ENCODE measurements around the gene ACSM2B.
"Not testable (repeated sequence)": the region's sequence is repeated elsewhere in the genome, so short reads cannot be mapped to it uniquely, and the experiment has no call there.

The ACSM2B gene

GRCh38 chr16:20531795-20532194, 44.4 kb downstream of the ACSM2B start:
- DNase-seq: not testable (repeated sequence)

DNA sequence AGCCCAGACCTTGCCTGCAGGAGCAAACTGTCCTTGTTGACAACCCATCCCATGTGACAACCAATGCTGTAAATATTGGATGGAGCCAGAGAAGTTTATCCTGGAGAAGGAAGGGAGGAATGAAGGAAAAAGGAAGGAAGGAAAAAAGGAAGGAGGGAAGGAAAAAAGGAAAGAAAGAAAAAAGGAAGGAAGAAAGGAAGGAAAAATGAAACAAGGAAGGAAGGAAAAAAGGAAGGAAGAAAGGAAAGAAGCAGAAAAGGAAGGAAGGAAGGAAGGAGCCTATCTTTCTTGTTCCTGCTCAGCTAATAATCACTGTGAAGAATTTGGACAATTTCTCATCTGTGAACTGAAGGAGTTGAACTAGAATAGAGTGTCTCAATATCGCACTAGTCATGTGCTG, 56.1 kb downstream of the ACSM2B start:
- no peak for DNase-seq

DNA sequence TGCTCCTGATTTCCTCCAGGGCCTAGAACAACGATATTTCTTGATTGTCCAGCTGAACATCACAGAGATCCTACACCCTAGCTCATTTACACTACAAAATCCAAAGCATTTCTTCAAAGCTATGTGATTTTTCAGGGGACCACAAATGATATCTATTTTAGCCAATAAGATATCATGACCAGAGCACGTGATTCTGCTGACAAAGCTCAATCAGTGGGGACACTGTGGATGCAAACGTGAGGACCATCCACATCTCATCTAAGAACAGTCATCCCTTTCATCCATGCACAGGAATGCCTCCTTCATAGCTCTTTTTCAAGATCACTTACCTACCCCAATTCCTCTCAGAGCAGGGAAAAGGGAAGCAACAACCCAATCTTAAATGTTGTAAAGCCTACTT, 56.9 kb downstream of the ACSM2B start:
- DNase-seq: no peak

GRCh38 chr16:20517149-20517548, 59.0 kb downstream of the ACSM2B start:
- DNase-seq: no peak

DNA sequence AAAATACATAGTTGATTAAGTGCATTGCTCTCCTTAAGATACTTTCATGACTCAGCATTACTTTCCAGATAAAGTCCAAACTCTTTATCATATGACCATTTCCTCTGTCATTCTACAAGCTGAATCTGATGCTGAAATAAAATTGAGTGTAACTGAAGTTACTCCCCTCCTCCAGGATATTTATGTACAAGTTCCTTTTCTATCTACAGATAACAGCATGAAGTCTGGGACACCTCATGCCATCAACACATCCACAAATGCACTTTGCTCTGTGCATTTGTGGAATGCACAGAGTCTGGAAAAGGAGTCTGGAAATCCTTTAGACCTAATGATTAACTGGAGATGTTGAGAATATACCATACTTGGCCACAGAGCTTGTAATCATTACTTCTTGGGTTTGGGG, 60.5 kb downstream of the ACSM2B start:
- DNase-seq: no peak

DNA sequence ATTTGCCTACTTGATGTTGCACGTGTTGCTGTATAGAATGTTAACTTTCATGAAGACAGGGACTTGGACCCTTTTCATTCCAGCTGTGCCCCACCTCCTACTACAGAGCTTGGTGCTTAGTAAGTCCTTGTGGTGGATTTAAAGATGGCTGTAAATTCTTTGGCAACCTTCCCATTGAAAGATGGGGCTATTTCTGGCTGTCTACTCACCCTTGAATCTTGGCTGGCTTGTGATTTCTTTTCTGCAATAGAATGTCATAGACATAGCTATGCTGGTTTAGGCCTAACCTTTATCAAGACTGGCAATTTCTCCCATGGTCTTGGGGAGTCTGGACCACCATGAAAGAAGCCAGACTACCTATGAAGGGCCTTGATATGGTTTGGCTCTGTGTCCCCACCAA, 65.8 kb downstream of the ACSM2B start:
- DNase-seq: no peak

GRCh38 chr16:20507280-20507679, 68.9 kb downstream of the ACSM2B start:
- DNase-seq: no peak

GRCh38 chr16:20504418-20504817, 71.7 kb downstream of the ACSM2B start:
- DNase-seq: no peak

DNA sequence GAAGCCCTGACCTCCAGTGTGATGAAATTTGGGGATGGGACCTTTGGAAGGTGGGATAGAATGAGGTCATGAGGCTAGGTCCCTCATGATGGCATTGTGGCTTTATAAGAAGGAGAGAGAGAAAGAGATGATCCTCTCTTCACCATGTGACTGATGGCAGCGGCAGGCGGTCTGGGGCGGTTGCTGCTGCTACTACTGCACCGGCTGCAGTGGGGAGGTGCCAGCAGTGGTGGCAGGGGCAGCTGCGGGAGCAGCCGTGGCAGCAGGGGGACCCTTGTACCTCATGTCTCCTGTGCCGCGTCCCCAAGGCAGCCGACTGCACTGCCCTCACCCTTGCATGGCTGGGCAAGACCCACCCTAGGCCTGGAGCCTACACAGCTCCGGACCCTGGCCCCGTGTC, 84.7 kb downstream of the ACSM2B start:
- DNase-seq: not testable (repeated sequence)

DNA sequence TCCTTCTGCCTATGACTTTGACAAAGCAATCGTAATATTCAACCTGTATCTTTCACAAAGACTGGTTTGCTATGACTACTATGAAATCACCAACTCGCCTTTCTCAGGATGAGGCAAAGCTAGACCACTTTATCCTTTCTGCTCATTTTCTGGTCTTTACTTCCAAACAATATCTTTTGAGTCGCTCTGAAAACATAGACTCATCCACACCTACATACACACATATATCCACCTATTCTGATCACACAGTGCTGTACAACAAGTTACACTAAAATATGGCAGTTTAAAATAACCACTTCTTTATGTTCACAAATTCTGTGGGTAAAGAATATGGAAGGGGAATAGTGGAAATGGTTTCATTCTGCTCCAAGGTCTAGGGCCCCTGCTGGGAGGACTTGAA, 85.2 kb downstream of the ACSM2B start:
- DNase-seq: not testable (repeated sequence)
